HG02981 (cell line): ENCODE measurements around the gene FAM81A.

Experiments used
- ATAC-seq: cut with Tn5 transposase; IDR thresholded peaks from one replicate; pipeline ENCODE4 v1.9.1; 2021; ENCODE audit warnings: mild to moderate bottlenecking, moderate library complexity; ENCODE audit not compliant: unreplicated experiment

FAM81A gene

GRCh38 chr15:59539799-59540198 is 101.8 kb downstream of the FAM81A start:
- no peak for ATAC-seq

- no peak for ATAC-seq
Measured at GRCh38 chr15:59540654-59541053, 102.7 kb downstream of the FAM81A start.

DNA sequence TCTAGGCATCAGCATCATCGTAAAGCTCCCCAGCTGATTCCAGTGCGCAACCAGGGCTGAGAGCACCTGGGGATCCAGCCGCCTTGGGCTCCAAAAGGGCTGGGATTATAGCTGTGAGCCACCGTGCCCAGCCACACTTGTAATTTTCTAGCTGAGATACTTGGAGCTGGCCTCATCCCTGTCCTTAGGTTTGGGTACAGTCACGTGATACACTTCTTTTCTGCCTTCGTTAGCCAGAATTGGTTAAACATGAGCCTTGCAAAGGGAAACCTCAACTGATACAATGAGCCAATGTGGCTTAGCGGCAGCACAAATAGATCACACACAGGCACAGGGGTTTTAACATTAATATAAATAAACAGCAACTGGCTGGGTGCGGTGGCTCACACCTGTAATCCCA is 103.8 kb downstream of the FAM81A start:
- no peak for ATAC-seq

DNA sequence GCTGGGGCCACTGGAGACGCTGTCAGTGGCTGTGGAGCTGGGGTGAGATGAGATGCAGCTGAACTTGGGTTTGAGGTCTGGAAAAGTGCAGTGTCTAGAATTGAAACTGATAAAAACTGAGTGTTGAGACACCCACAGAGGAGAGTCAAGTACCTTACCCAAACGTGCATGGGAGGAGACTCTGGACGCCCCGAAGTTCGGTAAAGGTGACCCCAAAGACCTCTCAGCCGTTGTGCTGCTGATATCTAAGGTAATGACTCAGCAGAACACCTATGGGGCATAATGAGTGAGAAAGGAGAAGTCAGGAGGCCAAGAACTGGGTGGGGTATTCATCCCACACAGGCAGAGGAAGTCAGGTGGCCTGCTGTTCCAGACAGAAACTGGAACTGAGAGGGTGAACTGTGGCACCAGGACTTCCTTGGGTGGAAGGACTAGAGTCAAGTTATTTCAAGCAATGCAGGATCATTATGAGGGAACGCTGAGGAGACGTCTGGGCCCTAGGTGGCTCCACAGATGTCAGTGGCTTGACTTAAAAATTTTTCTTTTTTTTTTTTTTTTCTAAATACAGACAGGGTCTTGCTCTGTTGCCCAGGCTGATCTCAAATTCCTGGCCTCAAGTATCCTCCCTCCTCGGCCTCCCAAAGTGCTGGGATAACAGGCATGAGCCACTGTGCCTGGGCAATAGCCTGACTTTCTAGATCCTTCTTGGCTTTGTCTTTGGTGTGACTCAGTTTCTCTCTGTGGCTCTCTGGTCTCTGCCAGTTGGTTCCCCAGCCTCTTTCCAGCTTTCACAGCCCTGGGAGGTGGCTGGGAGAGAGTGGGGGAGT is 105.9 kb downstream of the FAM81A start:
- ATAC-seq, result no peak

DNA sequence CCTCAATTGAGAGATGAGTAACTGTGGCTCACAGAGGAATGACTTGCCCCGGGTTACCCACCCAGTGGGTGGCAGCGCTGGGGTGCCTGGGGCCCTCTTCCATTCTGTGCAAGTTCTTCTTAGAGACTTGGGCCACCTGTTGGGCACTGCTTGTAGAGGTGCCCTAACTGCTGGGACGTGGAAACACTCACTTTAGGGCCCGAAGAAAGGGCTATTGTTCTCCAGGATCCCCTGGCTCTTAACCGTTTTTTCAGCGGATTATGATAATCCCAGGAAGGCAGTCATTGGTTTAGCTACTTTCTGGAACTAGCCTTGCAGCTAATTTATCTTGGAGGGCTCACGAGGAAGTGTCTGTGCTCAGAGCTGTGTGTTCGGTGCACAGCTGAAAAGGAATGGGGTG is 107.6 kb downstream of the FAM81A start:
- ATAC-seq, result no peak

DNA sequence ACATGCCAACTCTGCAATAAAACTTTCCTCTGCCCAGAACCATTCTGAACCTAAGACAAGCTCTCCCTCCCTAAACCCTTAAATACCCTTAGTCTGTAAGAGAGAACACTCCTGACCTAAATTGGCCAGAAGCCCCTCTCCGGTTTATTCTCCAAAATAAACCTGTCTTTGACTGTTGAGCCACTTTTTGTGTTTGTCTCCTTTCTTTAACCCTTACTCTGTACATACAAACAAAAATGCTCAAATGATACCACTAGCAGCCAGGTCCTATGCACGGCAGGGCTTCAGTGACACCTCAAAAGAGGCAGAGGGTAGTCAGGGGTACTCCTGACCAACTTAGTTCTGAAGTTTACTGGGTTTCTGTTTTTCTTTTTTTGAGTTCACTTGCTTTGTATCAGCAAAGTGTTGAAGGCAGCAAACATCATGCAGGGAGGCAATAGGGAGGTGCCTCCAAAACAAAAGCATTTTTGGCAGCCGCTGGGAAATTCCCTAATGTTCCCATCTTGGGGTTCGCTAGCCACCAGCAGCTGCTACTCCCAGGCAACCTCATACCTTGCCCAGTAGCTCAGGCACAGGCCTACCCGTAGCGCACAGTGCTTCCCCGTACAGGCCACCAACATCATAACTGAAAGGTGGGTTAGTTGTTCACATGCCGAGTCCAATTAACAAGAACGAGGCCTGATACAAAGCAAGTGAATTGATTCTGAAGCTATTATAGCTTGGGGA is 110.7 kb downstream of the FAM81A start:
- no peak for ATAC-seq

DNA sequence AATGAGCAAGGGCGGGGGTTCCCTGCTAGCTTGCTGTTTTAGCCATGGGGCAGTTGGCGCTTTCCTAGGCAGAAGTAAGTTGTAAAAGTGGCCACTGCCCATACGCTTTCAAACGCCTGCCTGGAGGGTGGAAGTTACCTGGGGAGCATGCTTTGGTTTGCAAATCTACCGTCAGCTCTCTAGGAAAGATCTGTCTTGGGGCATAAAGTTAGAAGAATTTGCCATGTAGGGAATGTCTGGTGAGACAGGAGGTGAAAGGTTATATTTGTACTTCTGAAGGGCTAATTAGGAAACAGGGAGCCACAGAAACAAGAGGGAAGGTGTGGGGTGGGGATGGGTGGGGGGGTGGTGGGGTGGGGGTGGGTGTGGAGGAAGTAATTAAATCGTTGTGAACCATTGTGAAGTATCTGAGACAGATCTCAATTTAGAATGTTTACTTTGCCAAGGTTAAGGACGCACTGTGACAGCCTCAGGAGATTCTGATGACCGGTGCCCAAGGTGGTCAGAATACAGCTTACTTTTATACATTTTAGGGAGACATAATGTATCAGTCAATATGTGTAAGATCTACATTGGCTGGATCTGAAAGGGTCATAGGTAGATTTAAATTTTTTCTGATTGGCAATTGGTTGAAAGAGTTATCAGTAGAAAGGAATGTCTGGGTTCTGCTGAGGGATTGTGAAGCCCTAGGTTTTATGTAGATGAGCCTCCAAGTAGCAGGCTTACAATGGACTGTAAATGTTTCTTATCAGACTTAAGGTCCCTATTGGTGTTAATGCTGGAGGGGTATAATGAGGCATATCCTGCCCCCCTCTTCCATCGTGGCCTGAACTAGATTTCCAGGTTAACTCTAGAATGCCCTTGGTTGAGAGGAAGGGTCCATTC is 111.6 kb downstream of the FAM81A start:
- ATAC-seq, result no peak

DNA sequence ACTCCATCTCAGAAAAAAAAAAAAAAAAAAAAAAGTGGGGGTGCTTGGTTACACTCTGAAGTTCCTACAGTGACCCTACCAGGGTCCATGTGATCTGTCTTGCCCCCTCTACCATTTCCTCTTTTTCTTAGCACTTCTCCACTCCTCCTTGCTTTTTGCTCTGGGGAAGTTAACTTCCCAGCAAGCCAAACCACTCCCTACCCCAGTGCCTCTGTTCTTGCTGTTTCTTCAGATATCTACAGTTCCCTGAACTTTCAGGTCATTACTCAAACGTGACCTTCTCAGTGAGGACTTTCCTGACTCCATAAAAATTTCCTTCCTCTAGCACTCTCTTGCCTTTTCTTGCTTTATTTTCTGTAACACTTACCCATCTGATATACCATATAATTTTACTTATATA is 112.5 kb downstream of the FAM81A start:
- no peak for ATAC-seq

- ATAC-seq, result no peak
Measured at GRCh38 chr15:59550956-59551355, 113.0 kb downstream of the FAM81A start.

- no peak for ATAC-seq
Measured at GRCh38 chr15:59553879-59554735, 116.1 kb downstream of the FAM81A start.

DNA sequence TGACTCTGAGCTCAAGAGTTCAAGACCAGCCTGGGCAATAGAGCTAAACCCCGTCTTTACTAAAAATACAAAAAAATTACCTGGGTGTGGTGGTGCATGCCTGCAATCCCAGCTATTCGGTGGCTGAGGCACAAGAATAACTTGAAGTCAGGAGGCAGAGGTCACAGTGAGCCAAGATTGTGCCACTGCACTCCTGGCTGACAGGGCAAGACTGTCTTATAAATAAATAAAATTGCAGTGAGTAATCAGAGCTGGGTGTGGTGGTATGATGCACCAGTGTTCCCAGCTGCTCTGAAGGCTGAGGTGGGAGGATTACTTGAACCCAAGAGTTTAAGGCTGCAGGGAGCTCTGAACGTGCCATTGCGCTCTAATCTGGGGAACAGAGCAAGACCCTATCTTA is 117.7 kb downstream of the FAM81A start:
- no peak for ATAC-seq

DNA sequence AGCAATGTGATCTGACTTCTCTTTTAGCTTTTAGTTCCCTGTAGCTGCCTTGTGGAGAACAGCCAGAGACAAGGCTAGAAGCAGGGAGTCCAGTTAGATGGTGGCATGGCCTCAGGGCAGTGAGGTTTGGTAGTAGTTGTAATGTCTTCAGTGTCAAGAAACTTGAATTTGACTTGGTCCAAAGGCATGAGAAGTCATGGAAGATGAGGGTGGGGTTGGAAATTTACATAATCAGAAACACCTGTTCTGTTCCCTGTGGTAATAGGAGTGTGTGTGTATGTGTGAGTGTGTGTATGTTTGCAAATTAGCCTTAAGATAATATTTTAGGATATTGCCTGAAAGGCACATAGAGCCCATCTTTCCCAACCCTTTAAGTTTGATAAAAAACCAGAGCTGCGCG is 118.4 kb downstream of the FAM81A start:
- no peak for ATAC-seq

DNA sequence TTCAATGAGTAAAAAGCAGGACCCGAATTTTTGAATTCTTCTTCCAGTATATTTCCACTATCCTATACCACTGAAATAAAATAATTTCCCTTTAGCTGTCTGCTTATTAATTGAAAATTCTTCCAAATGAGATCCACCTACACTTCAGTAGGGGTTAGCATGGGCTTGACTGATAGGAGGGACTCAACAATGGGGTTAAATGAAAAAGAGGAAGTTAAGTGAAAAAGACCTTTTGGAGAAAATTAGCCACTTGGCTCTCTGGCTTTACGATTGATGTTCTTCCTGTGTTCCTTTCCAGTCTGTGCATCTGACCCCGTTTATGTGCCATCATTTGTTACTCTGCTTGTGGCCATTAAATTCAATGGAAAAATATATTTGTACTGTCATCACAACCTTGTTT is 119.6 kb downstream of the FAM81A start:
- no peak for ATAC-seq

GRCh38 chr15:59558851-59559250 is 120.9 kb downstream of the FAM81A start:
- ATAC-seq, result no peak

DNA sequence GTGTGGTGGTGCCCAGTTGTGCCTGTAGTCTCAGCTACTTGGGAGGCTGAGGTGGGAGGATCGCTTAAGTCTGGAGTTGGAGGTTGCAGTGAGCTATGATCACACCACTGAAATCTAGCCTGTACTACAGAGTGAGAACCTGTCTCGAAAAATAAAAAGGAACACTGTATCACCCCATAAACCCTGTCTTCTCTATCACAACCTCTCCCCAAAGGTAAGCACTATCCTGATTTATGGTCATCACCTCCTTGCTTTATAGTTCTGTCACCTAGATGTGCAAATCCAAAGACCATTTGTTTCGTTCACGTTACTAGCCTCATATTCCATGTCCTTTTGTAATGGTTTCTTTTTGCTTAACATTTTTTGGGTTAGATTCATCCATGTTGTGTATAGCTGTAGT is 123.6 kb downstream of the FAM81A start:
- ATAC-seq, result no peak

DNA sequence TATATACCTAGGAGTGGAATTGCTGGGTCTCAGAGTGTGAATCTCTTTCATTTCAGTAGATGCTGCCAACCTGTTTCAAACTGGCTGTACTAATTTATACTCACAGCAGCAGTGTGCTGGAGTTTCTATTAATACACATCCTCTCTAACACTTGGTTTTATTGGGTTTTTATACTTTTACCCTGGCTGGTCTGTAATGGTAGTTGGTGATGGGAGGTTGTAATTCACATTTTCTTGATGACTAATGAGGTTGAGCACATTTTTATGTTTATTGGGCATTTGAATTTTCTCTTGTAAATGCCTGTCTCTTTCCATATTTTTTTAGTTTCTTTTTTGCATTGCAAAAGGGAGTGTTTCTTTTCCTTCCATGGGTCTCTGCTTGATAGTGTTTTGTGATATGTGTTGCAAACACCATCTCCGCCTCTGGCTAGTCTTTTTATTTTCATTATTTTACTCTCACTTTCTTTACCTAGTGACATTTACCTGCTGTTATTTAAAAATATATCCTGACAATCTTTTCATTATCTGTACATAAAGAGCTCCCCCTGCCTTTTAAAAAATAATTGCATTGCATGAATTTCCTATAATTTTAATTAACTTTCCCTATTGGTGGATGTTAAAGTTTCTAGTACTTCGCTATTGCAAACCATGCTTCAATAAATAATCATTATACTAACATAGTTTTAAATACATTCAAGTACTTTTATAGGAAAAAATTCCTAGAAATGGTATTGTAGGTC is 124.6 kb downstream of the FAM81A start:
- ATAC-seq, result no peak

DNA sequence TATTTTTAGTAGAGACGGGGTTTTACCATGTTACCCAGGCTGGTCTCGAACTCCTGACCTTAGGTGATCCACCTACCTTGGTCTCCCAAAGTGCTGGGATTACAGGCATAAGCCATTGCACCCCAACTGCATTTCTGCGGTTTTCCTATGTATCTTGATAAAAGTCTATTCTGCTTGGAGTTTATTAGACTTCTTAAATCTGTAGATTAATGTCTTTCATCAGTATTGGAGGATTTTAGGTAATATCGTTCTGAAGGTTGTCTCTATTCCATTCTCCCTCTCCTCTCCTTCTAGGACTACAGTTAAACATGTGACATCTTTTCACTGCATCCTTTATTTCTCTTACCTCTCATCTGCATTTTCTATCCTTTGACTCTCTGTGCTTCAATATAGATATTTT is 127.3 kb downstream of the FAM81A start:
- ATAC-seq, result no peak

DNA sequence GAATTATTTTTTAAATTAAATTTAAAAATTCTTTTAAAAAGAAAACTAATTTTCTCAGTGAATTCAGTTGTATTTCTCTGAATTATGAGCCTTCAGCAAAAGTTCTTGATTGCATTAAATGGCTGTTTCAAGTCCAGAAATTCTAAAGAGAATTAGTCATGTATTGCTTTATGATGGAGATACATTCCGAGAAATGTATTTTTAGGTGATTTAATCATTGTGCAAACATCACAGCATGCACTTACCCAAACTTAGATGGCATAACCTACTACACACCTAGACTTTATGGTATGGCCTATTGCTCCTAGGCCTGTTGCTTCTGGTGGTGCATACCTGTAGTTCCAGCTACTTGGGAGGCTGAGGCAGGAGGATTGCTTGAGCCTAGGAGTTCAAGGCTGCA is 129.3 kb downstream of the FAM81A start:
- no peak for ATAC-seq

DNA sequence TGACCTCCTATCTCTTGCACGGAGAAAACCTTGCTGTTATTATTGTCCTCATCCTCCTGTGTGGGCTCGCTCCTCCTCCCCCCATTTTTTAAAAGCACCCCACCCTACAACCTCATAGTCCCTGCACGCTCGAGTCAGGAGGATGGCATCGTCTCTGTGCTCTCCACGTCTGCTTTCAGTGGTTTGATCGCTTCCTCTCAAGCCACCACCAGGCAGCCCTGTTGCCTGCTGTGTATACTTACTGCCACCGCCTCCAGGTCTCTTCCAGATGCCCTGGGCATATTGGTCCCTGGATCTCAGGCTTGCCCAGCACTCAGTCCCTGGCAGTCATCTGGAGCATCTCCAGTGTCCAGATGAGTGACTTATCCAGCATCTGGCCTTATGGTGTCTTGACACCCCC is 131.5 kb downstream of the FAM81A start:
- ATAC-seq, result no peak

GRCh38 chr15:59570315-59570714 is 132.3 kb downstream of the FAM81A start:
- ATAC-seq, result no peak
